ENCODE measurements around the gene ARHGAP32.
A peak's percentile ranks its signal among the peaks of the same experiment; 100 is the strongest.

ARHGAP32 gene

GRCh38 chr11:128948583-128948982 lies 243.5 kb downstream of the ARHGAP32 start:
- peak; percentile 17 for DNase-seq

GRCh38 chr11:128947773-128948172 lies 244.4 kb downstream of the ARHGAP32 start:
- DNase-seq = no peak

DNA sequence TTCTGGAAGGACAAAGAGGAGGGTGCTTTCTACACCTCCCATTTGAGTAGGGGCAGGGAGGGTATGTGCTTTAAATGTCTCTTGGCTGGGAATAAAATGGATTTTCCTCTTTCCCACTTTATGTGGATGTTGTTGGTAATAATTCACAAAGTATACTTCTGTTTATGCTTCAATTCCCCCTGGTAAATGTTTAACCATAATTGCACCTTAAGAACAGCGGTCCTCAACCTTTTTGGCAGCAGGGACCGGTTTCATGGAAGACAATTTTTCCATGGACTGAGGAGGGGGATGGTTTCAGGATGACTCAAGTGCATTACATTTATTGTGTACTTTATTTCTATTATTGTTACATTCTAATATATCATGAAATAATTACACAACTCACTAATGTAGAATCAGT lies 245.5 kb downstream of the ARHGAP32 start:
- no peak for DNase-seq

DNA sequence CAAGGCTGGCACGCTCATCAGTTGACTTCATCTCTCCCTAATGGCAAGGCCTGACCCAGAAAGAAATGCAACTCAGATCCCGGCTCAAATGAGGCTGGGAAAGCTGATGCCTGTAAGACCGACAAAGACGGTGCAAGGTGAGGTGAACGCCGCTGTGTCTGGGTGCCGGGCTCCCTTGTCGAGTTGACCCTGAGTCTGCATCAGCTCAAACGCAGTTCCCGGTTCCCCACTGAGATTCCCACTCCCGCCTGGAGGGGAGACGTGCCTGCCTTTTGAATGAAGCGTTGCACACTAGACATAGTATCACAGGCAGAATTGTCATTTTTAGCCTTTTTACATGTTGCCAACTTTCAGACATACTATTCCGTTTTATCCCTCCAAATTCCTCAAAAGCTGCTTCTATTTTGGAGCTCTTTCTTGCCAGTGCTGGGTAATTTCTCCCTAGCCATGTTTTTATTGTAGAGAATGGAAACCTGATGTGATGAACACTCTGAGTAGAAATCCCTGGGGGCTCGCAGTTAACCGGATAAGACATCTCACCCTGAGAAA lies 248.6 kb downstream of the ARHGAP32 start:
- DNase-seq = no peak

GRCh38 chr11:128942817-128943427 lies 249.2 kb downstream of the ARHGAP32 start, which contains the start of gene TP53AIP1:
TSS of gene TP53AIP1 (minus strand) at chr11:128942871. CDS start at chr11:128937818, 5,053 bp downstream.
- no peak for DNase-seq

GRCh38 chr11:128942272-128942612 lies 249.9 kb downstream of the ARHGAP32 start:
- DNase-seq = no peak

- no peak for DNase-seq
These were observed 250.4 kb downstream of the ARHGAP32 start for GRCh38 chr11:128941573-128942271.

DNA sequence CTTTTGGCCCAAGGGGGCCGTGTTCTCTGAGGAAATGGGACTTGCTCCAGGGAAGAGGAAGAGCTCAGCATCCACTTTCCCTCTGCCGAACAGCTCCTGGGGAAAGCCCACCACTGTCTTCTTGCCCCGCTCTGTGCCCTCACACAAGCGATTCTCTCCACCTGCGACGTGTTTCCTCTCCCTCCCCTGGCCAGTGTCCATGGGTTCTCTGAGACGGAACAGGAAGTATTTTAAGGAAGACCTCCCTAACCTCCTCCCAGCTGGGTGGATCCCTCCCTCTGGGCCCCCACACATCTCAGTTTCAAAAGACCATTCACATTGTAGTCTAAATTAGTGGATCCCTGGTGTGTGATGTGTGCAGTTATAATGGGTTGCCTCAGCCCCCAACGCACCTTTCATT lies 251.0 kb downstream of the ARHGAP32 start:
- DNase-seq = no peak

DNA sequence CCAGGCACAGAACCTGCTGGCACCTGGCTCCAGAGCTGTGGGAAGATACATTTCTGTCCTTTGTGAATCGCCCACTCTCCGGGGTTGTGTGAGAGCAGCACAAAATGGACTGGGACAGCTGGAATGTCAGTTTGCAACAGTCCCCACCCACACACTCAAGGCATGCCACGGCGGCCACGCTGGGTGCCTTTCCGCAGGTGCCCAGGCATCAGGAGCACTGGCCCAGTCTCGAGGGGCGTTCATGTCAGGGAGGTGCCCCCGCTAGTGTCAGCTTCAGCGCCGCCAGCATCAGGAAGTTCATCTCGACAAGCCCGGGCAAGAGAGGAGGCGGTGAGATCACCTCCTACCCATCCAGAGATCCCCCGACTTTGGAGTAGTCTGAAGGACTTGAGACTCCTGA lies 251.5 kb downstream of the ARHGAP32 start:
- DNase-seq = no peak

DNA sequence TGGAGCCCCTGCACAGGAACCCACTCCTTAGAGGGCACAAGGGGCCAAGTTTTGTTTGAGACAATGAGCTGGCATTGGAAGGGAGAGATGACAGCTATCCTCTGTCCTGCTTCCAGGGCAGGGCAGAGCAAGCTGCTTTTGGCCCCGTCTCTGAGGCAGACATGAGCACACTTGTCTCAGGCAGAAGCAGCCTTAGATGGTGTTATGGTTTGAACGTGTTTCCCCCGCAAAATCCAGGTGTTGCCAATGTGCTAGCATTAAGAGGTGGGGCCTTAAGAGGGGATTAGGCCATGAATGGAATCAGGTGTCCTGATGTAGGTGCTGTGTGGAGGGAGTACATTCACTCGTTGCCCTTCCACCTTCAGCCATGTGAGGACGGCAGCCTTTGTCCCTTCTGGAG lies 252.0 kb downstream of the ARHGAP32 start:
- no peak for DNase-seq

DNA sequence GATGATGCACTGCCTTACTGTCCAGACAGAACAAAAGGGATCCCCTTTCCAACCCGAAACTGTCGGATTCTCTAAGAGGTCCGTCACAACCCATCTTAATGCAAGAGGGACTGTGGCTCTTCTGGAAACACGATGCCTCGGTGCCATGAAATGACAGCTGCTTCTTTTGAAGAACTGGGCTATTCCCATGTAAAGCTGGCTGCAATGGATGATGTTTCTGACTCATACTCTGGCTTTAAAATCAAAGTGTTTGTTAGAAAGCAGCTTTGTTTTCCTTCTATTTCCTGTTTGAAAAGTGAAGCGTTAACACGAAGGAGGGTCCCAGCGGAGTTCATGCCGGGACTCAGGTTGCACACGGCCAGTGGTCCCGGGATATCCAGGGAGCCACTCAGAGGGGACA lies 252.5 kb downstream of the ARHGAP32 start:
- DNase-seq = no peak

DNA sequence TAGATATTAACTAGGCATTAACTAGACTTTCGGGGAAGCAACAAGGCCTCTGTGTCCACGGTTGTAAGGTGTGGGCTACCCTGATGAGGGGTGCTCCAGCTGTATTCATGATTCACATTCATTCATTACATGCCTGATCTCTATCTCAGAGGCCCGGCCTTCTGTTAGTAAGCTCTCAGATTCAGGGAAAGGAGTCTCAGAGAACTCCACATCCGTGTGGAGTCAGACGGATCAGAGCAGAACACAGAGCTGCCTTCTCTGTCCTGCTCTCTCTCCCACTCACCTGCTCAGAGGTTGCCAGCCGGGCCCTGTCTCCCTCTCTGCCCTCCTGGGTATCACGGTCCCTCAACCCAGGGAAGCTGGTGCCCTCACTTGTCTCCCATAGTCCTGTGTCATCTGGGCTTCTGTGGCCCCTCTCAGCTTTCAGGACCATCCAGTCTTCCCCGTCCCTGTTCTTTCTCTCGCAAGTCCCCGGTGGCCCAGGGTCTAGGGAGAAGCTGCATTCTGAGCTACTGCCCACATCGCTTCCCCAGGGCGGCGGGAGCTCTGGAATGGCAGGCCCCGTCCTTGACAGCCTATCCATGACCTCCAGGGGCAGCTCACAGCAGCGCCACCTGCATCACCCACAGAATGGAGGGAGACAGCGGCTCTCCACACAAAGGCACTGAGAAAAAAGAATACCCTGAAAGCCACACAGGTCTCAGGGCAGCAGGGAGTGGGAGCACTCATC lies 253.8 kb downstream of the ARHGAP32 start:
- no peak for DNase-seq

DNA sequence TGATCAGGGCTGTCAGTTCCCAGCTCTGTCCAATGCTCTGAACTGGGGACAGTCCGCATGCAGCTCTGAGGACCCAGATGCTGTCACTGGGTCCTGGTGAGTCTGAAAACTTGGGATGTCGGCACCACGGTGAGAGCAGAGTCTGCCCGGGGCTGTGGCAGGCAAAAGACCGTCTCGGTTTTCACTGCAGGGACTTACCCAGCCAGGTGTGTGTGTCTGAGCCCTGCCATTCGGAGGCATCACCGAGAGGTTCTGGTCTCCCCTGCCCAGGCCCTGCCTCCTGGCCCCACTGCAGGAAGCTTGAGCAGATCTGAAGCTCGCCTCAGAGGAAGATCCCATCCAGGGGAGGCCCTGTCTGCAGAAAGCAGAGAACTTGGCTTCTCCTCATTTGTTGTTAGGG lies 254.6 kb downstream of the ARHGAP32 start:
- DNase-seq = no peak

DNA sequence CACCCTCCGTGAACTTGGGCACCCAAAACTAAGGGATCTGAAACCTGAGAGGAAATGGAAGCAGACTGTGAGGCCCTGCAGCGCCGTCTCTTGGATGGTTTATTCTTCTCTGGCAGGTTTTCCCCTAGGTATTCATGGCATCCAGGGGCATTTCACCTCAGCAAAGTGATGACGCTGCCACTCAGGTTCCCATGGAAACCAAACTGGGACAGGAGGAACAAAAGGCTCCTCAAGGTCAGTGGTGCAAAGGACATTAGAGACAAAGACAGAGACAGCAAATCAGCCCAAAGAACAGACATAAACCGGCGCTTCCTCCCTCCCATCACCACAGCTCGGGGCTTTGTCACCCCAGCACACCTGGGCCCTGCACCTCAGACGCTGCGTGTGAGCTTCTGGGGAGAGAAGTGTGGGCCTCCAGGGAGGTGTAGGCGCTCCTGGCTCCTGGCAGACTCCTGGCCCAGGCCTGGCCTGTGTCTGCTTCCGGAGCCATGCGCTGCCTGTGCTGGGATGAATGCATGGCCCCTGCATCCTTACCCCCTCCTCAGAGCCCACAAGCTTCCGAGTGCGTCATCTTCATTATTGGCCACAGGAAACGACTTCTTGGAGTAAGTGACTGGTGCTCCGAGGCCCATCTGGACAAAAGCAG lies 255.4 kb downstream of the ARHGAP32 start:
- DNase-seq = no peak

GRCh38 chr11:128934926-128935325 lies 257.2 kb downstream of the ARHGAP32 start:
- no peak for DNase-seq

DNA sequence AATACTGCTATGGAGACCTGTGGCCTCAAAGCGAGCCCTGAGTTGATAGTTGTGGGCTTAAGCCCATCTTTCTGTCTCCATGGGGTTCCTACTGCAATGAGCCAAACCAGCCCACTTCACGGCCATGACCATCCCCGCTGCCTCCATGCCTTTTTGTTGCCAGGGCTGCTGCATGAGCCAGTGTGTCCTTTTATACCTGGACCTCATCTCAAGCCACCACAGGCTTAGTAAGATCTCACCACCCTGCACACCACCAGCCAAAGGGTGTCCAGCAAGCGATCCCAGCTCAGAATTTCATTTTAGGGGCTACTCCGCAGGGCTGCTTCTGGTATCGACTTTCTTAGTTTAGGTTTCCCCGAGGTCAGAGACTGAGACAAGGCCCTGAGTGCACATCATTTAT lies 257.8 kb downstream of the ARHGAP32 start:
- DNase-seq = no peak

- peak; percentile 40 for DNase-seq
These were observed 258.5 kb downstream of the ARHGAP32 start for GRCh38 chr11:128933481-128934178.

DNA sequence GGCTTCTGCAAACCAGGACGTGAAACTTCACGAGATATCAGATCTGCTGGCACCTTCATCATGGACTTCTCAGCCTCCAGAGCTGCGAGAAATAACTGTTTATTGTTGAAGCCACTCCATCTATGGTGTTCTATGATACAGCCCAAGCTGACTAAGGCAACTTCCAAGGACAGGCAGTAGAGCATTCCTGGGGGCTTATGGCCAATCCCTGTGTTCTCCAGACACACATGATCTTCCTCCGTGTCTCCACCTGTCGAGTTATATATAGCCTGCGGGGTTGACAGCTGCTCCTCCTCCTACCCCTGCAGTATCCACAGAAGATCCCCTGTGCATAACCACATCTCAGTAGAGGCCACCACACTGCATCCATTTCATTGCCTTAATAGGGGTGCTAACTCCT lies 260.5 kb downstream of the ARHGAP32 start:
- DNase-seq = no peak

- DNase-seq = no peak
These were observed 261.1 kb downstream of the ARHGAP32 start for GRCh38 chr11:128931066-128931465.

DNA sequence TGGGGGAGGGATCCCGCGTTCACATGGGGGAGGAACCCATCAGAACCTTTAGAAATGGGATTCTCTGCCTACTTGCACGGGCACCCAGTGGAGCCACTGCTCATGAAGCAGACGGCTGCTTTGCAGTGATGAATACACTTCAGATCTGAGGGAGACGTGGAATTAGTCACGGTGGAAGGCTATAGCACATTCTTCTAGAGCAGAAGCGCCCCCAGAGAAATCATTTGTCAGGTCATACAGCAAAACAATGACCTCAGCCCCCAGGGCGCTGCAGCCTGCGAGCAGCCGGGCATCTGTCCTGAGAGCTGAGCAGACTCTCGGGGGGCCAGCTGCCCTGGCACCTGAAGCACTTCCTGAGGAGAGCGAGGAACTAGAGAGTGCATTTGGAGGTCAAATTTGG lies 262.1 kb downstream of the ARHGAP32 start:
- no peak for DNase-seq

DNA sequence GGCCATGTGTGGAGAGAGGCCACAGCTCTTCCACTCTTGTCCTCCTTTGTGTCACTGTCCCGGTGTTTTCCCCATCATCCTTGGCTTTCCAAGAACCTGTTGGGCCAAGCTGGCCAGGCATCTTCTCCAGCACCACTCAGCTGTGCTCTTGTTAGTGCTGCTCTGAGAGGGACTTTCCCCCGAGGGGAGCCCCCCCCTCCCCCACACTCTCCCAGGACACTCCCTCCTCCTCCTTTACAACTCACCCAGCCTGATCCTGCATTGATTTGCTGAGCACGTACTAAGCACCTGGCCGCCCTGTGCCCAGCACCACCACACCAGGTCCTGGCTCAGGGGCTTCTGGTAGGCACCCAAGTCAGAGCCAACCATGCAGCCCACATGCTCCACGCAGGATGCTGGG lies 262.7 kb downstream of the ARHGAP32 start:
- DNase-seq = no peak

- no peak for DNase-seq
These were observed 263.7 kb downstream of the ARHGAP32 start for GRCh38 chr11:128928400-128928799.
